Type B pancreatic cell (in vitro differentiated cells): ENCODE results near the gene MRPS17. TPM values are rescaled to one million over a fixed set of nuclear protein-coding genes. Genes with fewer than 3 reads are reported as not detected.
A peak's percentile ranks its signal among the peaks of the same experiment; 100 is the strongest.

Experiments
- DNase-seq: peaks from one replicate; pipeline ENCODE4 v3.0.0; 2021; ENCODE audit warnings: mixed read lengths; ENCODE audit not compliant: unreplicated experiment; ENCODE audit errors: extremely low spot score
- H3K27ac Mint-ChIP-seq: 2 replicates; pipeline ENCODE4 v1.8.0; 2021; ENCODE audit warnings: mild to moderate bottlenecking, mixed read lengths
- H3K27me3 Mint-ChIP-seq: 2 replicates; pipeline ENCODE4 v1.8.0; 2021; ENCODE audit warnings: mixed read lengths
- H3K36me3 Mint-ChIP-seq: 2 replicates; pipeline ENCODE4 v1.8.0; 2021; ENCODE audit warnings: mixed read lengths
- H3K4me1 Mint-ChIP-seq: one replicate; pipeline ENCODE4 v1.8.0; 2021; ENCODE audit warnings: mixed read lengths; ENCODE audit not compliant: unreplicated experiment
- H3K4me3 Mint-ChIP-seq: 2 replicates; pipeline ENCODE4 v1.8.0; 2021; ENCODE audit warnings: mild to moderate bottlenecking, mixed read lengths
- H3K9me3 Mint-ChIP-seq: 2 replicates; pipeline ENCODE4 v1.8.0; 2021; ENCODE audit warnings: mixed read lengths
- CTCF ChIP-seq: fragments of 200-600 bp; sonication (generic); conservative IDR thresholded peaks from 2 replicates; pipeline ENCODE4 v1.5.0; 2021; ENCODE audit warnings: antibody characterized with exemption, mild to moderate bottlenecking
- total RNA-seq: library from RNA; stranded (reverse); gene quantifications from 2 replicates; pipeline ENCODE4 v1.2.1, GENCODE V29; 2021; ENCODE audit warnings: low replicate concordance

MRPS17 gene
- total RNA-seq, 1 donor from 2014 or later = 19.7 TPM

- Mint-ChIP-seq H3K36me3 (peaks cover 3% of the 10 kb centered on the region), H3K9me3 (no peaks in the 10 kb centered on the region), H3K27me3 (peaks cover 2% of the 10 kb centered on the region), H3K27ac (peak overlapping the region; percentile 58), H3K4me3 (no peak overlapping the region), H3K4me1 (peaks cover 5% of the 10 kb centered on the region)
- no peak for DNase-seq
- TF ChIP-seq CTCF = no peak
Measured at GRCh38 chr7:55962014-55962413, 10.3 kb downstream of the MRPS17 start.

DNA sequence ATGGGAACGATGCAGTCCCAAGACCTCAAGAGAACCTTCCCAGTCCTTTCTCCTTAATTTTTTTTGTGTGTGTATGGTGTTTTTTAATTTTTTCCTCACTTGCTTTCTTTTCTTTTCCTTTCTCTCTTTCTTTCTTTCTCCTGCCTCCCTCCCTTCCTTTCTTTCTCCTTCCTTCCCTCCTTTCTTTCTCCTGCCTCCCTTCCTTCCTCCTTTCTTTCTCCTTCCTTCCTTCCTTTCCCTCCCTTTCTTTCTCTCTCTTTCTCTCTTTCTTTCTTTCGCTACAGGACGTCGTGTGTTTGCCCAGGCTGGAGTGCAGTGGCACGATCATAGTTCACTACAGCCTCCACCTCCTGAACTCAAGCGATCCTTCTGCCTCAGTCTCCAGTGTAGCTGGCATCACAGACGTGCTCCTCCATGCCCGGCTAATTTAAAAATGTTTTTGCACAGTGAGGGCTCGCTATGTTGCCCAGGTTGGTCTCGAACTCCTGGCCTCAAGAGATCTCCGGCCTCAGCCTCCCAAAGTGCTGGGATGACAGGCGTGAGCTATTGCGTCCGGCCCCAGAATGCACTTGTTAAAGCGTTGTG, 12.0 kb downstream of the MRPS17 start:
- TF ChIP-seq CTCF = no peak
- DNase-seq = no peak
- Mint-ChIP-seq H3K36me3 (no peaks in the 10 kb centered on the region), H3K27ac (peak overlapping the region; percentile 52), H3K4me3 (peak overlapping the region; percentile 77), H3K4me1 (peaks cover 9% of the 10 kb centered on the region), H3K27me3 (peaks cover 2% of the 10 kb centered on the region), H3K9me3 (no peaks in the 10 kb centered on the region)

GRCh38 chr7:55964261-55965099, 12.8 kb downstream of the MRPS17 start, which contains the start of gene NIPSNAP2:
Gene NIPSNAP2, plus strand, starts transcription at chr7:55964585. Its CDS starts 25 bp downstream, at chr7:55964610.
- H3K4me3 Mint-ChIP-seq = peak within 1 kb of the TSS; percentile 93
- peaks cover 6% of the 10 kb centered on the region for H3K36me3 Mint-ChIP-seq
- peak; percentile 82 for DNase-seq
- TF ChIP-seq CTCF = peak; percentile 70
- H3K4me1 Mint-ChIP-seq = peaks cover 13% of the 10 kb centered on the region
- peak within 1 kb of the TSS; percentile 94 for H3K27ac Mint-ChIP-seq
- H3K9me3 Mint-ChIP-seq = no peaks in the 10 kb centered on the region
- H3K27me3 Mint-ChIP-seq = peaks cover 2% of the 10 kb centered on the region

GRCh38 chr7:55965100-55965470, 13.4 kb downstream of the MRPS17 start:
- H3K9me3 Mint-ChIP-seq = no peaks in the 10 kb centered on the region
- H3K27ac Mint-ChIP-seq = peak overlapping the region; percentile 94
- no peak for TF ChIP-seq CTCF
- peaks cover 2% of the 10 kb centered on the region for H3K27me3 Mint-ChIP-seq
- no peak for DNase-seq
- H3K4me1 Mint-ChIP-seq = peaks cover 16% of the 10 kb centered on the region
- peak overlapping the region; percentile 93 for H3K4me3 Mint-ChIP-seq
- H3K36me3 Mint-ChIP-seq = peaks cover 10% of the 10 kb centered on the region

DNA sequence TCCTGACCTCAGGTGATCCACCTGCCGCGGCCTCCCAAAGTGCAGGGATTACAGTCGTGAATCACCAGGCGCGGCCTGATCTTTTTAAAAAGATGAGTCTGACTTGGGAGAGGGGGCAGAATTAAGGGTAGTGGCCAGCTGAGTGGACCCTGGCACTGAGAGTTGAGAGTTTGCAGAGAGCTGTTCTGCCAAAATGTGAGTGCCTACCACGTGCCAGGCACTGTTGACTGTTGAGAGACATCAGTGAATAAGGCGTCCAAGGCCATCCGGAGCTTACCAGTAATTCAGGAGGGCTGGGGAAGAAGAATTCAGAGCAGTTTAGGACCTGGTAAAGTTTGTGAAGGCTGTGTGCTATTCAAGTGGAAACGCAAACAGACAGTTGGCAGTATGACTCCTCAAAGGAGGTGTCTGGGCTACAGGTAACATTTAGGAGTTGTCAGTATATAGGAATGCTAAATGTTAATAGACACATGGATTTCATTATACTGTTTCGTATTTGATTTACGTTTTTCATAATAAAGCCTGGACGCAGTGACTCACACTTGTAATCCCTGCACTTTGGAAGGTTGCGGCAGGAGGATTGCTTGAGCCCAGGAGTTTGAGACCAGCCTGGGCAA, 14.2 kb downstream of the MRPS17 start:
- H3K9me3 Mint-ChIP-seq = no peaks in the 10 kb centered on the region
- H3K36me3 Mint-ChIP-seq = peaks cover 13% of the 10 kb centered on the region
- H3K4me3 Mint-ChIP-seq = peak overlapping the region; percentile 93
- TF ChIP-seq CTCF = no peak
- no peak for DNase-seq
- H3K4me1 Mint-ChIP-seq = peaks cover 22% of the 10 kb centered on the region
- peak overlapping the region; percentile 21 for H3K27ac Mint-ChIP-seq
- H3K27me3 Mint-ChIP-seq = peaks cover 2% of the 10 kb centered on the region
